Adrenal gland (tissue), 5 donors: ENCODE results near the gene ZNF473.

Experiments
- CTCF ChIP-seq, 6 experiments: fragments of 450-650 bp in 4 of 6; fragments of 200-600 bp in 2 of 6; sonication (generic) in 1 of 6; IDR thresholded peaks; 1 replicate in 5 of 6; 2 replicates in 1 of 6; pipeline versions ENCODE4 v1.5.1 to v1.8.0; 2016 to 2021; ENCODE audit warnings: antibody characterized with exemption in 6 of 6, mild to moderate bottlenecking in 2 of 6, moderate library complexity in 1 of 6
- POLR2A ChIP-seq, 2 donors: fragments of 450-650 bp; IDR thresholded peaks; one replicate each; pipeline ENCODE4 v1.6.1; 2017; ENCODE audit warnings: antibody characterized with exemption in 2 of 2, mild to moderate bottlenecking in 2 of 2, moderate library complexity in 1 of 2
- donor health status: DM: no; HTN: no; CAD: no.

DNA sequence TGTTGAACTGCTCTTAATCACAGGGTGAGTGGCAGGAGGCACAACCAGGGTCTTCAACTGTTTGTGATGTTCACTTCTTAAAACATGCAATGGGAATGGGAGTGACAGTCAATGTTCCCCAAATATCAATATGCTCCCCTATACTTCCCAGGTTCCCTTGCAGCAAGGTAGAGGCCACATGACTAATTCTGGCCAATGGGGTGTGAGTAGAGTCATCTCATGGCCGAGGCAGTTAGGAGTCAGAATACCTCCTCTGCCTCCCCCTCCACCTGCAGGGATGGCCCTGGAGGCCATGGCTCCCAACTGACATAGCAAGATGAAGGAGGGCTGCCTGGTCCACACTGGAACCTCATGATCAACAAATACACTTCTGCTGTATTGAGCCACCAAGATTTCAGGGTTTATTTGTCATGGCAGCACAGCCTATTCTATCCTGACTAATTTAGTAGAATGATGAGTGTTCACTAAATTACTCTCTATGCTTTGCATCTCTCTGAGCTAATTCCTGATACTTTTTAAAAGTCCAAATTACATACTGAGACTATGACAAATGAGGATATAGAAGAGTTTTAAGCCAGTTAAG is 9.5 kb upstream of the ZNF473 start:
- TF ChIP-seq CTCF (IDR thresholded peaks at IDR 0.05) (no peak), POLR2A (IDR thresholded peaks at IDR 0.05) (no peak)
